ENCODE data around the gene SMC1B. TPM values are rescaled to one million over a fixed set of nuclear protein-coding genes. Genes with fewer than 3 reads are reported as not detected.
"Not testable (repeated sequence)": the region's sequence is repeated elsewhere in the genome, so short reads cannot be mapped to it uniquely, and the experiment has no call there.

SMC1B gene
- total RNA-seq, 1 experiment from 2014 or later, result 0.20 TPM

DNA sequence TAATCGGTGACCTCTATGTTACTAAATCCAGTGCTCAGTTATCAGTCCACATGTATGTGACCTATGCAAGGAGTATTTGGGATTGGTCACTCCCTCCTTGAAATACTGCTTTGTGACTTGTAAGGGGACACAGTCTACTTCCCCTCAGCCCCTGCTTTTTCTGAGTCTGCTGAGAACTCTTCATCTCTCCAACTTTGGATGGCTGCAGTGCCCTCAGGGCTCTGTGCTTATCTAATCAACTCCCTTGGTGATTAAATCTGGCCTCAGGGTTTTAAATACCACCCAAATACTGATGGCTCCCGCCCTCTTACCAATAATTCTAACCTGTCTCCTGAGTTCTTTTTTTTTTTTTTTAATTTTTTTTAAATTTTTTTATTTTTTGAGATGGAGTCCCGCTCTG lies 63.5 kb downstream of the SMC1B start:
- no peak for DNase-seq (ENCODE audit: low read depth)

GRCh38 chr22:45344334-45344733 lies 69.1 kb downstream of the SMC1B start:
- no peak for DNase-seq (ENCODE audit: low read depth)

DNA sequence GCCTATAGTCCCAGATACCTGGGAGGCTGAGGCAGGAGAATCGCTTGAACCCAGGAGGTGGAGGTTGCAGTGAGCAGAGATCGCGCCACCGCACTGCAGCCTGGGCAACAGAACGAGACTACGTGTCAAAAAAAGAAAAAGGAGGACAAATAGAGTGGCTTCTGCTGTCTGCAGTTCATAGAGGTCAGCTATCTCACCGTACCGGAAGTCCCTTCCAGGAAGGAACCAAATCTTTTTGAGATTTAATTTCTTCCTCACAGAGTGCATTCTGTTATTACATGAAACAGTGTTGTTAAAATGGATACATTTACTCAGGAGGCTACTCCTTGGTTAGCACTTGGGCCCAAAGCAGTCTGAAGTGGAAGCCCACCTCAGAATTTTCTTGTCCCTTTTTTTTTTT lies 70.3 kb downstream of the SMC1B start:
- DNase-seq (ENCODE audit: low read depth), result no peak

GRCh38 chr22:45341498-45341897 lies 71.9 kb downstream of the SMC1B start:
- no peak for DNase-seq (ENCODE audit: low read depth)

- DNase-seq (ENCODE audit: low read depth), result no peak
Observed at GRCh38 chr22:45340323-45340722, 73.1 kb downstream of the SMC1B start.

DNA sequence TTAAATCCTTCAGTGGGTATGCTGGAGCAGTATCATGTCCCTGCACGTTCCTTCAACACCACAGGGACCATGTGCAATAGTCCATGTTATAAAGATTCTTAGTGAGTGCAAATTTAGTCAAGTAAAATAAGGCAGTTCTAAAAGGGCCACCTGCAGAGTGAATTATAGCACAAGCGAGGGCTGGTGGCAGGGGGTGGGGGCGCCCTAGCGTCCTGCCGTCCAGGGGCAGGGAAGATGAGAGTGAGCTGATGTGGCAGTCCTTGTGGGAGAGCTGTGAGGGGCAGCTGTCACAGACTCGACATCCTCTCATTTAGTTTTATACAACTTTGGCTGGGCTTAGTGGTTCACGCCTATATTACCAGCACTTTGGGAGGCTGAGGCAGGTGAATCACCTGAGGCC lies 74.6 kb downstream of the SMC1B start:
- no peak for DNase-seq (ENCODE audit: low read depth)

- no peak for DNase-seq (ENCODE audit: low read depth)
Observed at GRCh38 chr22:45337536-45337935, 75.9 kb downstream of the SMC1B start.

- no peak for DNase-seq (ENCODE audit: low read depth)
Observed at GRCh38 chr22:45336971-45337431, 76.4 kb downstream of the SMC1B start.

DNA sequence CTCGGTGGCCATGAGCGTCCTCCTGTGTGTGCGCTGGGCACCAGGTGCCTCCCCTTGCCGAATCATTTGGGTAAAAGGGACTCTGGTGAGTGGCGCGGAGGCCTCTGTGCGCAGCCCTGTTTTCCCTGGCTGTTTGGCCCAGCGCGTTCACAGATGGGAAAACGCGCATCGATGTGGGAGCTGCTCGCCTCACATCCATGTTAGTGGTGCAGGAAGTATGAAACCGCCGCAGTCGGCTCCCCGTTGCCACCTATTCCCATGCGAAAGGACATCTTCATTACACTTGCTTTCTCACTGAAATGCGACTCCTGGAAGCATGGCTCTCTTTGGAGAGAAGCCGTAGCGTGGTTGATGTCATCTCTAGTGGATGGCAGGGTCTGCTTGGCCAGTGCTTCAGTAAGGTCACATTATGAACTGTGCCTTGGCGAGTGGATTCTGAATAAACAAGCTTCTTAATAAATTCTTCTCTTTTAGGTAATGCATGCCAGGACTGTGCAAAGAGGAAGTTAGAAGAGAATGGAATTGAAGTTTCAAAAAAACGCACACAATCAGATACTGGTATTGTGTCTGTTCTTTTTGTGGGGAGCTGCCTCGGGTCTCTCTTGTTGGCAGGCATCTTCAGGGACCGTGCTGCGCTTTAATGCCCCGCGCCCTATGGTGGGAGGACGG lies 77.4 kb downstream of the SMC1B start:
- no peak for DNase-seq (ENCODE audit: low read depth)

GRCh38 chr22:45335021-45335818 lies 78.2 kb downstream of the SMC1B start:
- DNase-seq (ENCODE audit: low read depth), result no peak

GRCh38 chr22:45334528-45334927 lies 78.9 kb downstream of the SMC1B start:
- DNase-seq (ENCODE audit: low read depth), result no peak

- DNase-seq (ENCODE audit: low read depth), result no peak
Observed at GRCh38 chr22:45334068-45334467, 79.3 kb downstream of the SMC1B start.

- no peak for DNase-seq (ENCODE audit: low read depth)
Observed at GRCh38 chr22:45332001-45332400, 81.4 kb downstream of the SMC1B start.

DNA sequence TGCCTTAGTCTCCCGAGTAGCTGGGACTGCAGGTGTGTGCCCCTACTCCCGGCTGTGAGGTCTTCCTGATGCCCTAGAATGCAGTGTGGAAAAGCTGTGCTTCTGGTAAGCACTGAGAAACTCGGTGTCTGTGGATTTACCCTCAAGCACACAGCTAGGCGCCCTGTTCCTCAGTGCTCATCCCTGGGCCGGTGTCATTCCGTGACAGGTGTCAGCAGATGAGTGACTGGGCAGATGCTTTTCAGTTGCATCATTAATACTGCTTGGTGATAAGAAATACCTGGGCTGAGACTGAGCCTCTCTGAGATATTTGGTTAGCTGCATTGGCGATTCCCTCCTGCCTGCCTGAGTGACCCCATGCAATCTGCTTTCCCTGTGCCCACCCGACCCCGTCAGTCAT lies 81.9 kb downstream of the SMC1B start:
- DNase-seq (ENCODE audit: low read depth), result no peak

- DNase-seq (ENCODE audit: low read depth), result no peak
Observed at GRCh38 chr22:45330548-45330947, 82.9 kb downstream of the SMC1B start.

DNA sequence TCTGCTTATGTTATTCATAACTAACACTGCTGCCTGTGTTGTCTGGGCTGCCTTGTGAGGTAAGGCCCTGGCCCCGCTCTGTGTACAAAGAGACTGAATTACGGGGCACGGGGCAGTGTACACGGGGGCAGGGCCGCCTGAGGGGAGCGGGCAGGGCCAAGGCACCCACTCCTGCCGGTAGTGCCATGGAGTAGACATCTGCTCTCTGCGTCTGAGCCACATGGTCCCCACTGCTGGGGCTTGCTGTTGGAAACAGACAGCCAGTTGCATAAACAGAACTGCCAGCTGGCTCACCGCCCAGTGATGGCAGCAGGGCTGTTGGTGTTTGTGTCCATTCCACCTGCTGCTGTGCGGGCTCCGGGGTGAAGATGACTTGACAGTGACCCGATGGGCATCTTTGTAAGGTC lies 83.9 kb downstream of the SMC1B start:
- DNase-seq (ENCODE audit: low read depth), result no peak

DNA sequence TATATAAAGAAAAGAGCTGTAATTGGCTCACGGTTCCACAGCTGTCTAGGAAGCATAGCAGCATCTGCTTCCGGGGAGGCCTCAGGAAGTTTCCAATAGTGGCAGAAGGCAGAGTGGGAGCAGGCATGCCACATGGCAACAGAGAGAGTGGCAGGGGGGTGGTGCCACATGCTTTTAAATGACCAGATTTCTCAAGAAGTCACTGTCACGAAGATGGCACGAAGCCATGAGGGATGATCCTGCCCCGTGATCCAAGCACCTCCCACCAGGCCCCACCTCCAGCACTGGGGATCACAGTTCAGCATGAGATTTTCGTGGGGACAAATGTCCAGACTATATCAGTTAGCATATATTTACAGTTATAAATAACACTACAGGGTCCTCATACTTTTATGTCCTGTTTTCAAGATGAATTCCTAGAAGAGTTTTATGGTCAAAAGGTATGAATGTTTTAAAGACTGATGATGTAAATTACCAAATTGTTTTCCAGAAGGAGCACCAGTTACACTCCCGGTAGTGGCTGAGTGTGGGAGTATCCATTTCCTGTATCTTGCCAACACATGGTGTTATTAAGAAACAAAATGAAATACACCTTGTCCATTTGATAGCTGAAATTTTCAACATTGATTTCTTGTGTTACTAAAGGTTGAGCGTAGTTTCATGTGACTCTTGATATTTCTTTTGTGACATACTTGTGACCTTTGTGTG lies 84.4 kb downstream of the SMC1B start:
- no peak for DNase-seq (ENCODE audit: low read depth)

DNA sequence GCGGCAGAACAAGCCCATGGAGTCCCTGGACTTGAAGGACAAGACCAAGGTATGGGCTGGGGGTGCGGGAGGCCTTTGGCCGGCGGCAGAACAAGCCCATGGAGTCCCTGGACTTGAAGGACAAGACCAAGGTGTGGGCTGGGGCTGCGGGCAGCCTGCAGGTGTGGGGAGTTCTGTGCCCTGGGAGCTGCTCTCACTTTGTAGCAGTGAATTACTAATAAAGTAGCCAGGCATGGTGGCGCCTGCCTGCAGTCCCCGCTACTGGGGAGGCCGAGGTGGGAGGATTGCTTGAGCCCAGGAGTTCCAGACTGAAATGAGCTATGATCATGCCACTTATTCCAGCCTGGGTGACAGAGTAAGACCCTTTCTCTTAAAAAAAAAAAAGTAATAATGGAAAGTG lies 85.1 kb downstream of the SMC1B start:
- not testable (repeated sequence) for DNase-seq (ENCODE audit: low read depth)

DNA sequence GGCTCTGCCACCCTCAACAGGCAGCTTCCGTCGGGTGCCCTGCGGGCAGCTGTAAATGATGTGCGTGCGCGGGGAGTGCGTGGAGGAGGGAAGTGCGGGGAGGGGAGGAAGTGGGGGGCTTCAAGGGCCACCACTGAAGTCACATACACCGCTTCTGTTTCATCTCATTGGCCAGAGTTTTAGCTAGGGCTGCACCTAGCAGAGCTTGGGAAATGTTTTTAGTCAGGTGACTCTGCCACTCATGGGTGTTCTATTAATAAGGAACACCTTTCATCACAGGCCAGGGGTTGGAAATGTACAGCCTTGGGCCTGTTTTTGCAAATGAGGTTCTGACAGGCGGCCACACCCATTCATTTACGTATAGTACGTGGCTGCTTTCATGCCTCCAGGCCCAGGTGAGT lies 89.1 kb downstream of the SMC1B start:
- no peak for DNase-seq (ENCODE audit: low read depth)

DNA sequence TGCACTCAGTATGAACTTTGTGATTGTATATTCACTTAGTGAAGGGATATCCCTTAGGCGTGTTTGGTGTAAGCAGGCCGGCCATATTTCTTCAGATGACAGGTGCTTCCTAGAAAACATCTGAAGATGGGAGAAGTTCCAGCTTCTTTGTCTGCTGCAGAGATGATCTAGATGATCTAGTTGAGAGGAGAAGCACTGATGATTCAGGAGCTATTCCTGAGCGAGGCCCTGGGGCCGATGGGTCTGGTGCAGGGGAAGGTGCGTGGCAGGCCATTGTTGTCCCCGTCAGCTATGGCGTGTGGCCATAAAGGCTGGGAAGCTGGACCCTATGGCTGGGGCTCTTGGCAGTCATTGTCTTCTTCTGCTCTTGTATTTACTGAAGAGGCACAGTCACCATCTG lies 89.7 kb downstream of the SMC1B start:
- no peak for DNase-seq (ENCODE audit: low read depth)

GRCh38 chr22:45322873-45323525 lies 90.4 kb downstream of the SMC1B start:
- DNase-seq (ENCODE audit: low read depth), result no peak

- no peak for DNase-seq (ENCODE audit: low read depth)
Observed at GRCh38 chr22:45321827-45322226, 91.6 kb downstream of the SMC1B start.
